Fibroblast of mammary gland (primary cell): Measurements from ENCODE around the gene PGBD5.

Experiments
- DNase-seq: peaks from one replicate; pipeline ENCODE4 v3.0.0-alpha.2; 2010; ENCODE audit warnings: low read depth
- H3K4me3 ChIP-seq: 2 replicates; pipeline ENCODE4 v1.5.1; 2011; ENCODE audit warnings: low read depth, mild to moderate bottlenecking, low read length, moderate library complexity; ENCODE audit not compliant: control insufficient read depth
- CTCF ChIP-seq: conservative IDR thresholded peaks from 2 replicates; pipeline ENCODE4 v1.5.1; 2011; ENCODE audit warnings: low read depth, low read length, inconsistent platforms; ENCODE audit not compliant: control insufficient read depth, insufficient read depth

The PGBD5 gene

GRCh38 chr1:230316864-230317745 is 109.0 kb downstream of the PGBD5 start:
- no peak for DNase-seq
- no peak overlapping the region for H3K4me3 ChIP-seq
- TF ChIP-seq CTCF = no peak

- no peak for TF ChIP-seq CTCF
- no peak overlapping the region for H3K4me3 ChIP-seq
- DNase-seq = no peak
Measured at GRCh38 chr1:230315099-230315498, 111.0 kb downstream of the PGBD5 start.

- TF ChIP-seq CTCF = no peak
- no peak overlapping the region for H3K4me3 ChIP-seq
- no peak for DNase-seq
Measured at GRCh38 chr1:230314142-230314470, 112.0 kb downstream of the PGBD5 start.

GRCh38 chr1:230313453-230314141 is 112.5 kb downstream of the PGBD5 start:
- DNase-seq = no peak
- H3K4me3 ChIP-seq = no peak overlapping the region
- no peak for TF ChIP-seq CTCF

GRCh38 chr1:230312676-230313075 is 113.5 kb downstream of the PGBD5 start:
- TF ChIP-seq CTCF = no peak
- no peak for DNase-seq
- no peak overlapping the region for H3K4me3 ChIP-seq

GRCh38 chr1:230310381-230311163 is 115.6 kb downstream of the PGBD5 start:
- DNase-seq = peak; percentile 72
- no peak overlapping the region for H3K4me3 ChIP-seq
- peak; percentile 95 for TF ChIP-seq CTCF
